ENCODE measurements around the gene MACROD2.

The MACROD2 gene

DNA sequence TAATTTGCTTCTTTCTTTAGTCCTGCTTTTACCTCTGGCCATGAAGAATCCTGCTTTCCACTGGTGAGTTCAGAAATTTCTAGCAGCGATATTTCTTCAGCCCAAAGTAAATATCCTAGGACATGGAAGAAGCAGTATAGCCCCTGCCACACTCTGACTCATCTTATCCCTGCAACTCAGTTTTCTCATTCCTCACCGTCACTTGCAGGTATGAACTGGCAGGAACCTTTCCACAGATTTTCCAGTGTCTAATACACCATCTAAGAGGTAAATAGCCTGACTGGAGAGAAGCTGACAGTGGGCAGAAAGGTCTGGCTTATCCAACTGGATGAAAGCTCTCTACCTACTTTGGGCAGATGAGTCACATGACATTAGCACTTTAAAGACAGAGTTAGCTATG is 1158.8 kb downstream of the MACROD2 start:
- Mint-ChIP-seq H3K9me3 (peaks cover 8% of the 10 kb centered on the region), H3K4me3 (no peak overlapping the region), H3K36me3 (peaks cover 2% of the 10 kb centered on the region), H3K4me1 (no peaks in the 10 kb centered on the region), H3K27me3 (peaks cover 7% of the 10 kb centered on the region), H3K27ac (no peak overlapping the region)
- ATAC-seq (ENCODE audit: low read depth): no peak
- no peak for DNase-seq (ENCODE audit: low spot score in 2 of 2)

GRCh38 chr20:15155848-15156401 is 1160.6 kb downstream of the MACROD2 start:
- Mint-ChIP-seq H3K4me1 (no peaks in the 10 kb centered on the region), H3K9me3 (peaks cover 6% of the 10 kb centered on the region), H3K27me3 (peaks cover 6% of the 10 kb centered on the region), H3K36me3 (peaks cover 3% of the 10 kb centered on the region), H3K4me3 (no peak overlapping the region), H3K27ac (no peak overlapping the region)
- DNase-seq (ENCODE audit: low spot score in 2 of 2): no peak
- ATAC-seq (ENCODE audit: low read depth): no peak

DNA sequence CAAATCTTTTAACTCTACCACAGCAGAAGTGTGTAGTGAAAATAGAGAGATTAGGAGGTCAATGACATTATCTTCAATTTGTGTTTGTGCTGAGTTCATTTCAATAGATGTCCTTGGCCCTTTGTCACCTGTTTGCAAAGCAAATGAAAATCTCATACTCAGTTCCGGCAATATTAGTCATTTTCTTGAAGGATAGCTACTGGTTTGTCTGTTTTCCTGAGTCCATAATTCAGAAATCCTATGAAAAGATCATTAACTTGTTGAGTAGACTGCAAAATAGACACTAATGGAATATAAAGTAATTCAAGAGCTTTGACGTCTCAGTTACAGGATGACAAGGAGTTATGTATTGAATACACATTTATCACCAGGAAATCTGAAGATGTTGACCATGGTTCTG is 1163.2 kb downstream of the MACROD2 start:
- peaks cover 1% of the 10 kb centered on the region for H3K9me3 Mint-ChIP-seq
- peaks cover 1% of the 10 kb centered on the region for H3K27me3 Mint-ChIP-seq
- H3K36me3 Mint-ChIP-seq: peaks cover 1% of the 10 kb centered on the region
- ATAC-seq (ENCODE audit: low read depth) (no peak), DNase-seq (ENCODE audit: low spot score in 2 of 2) (no peak)
- H3K4me1 Mint-ChIP-seq: peaks cover 4% of the 10 kb centered on the region
- H3K27ac Mint-ChIP-seq: no peak overlapping the region
- no peak overlapping the region for H3K4me3 Mint-ChIP-seq

DNA sequence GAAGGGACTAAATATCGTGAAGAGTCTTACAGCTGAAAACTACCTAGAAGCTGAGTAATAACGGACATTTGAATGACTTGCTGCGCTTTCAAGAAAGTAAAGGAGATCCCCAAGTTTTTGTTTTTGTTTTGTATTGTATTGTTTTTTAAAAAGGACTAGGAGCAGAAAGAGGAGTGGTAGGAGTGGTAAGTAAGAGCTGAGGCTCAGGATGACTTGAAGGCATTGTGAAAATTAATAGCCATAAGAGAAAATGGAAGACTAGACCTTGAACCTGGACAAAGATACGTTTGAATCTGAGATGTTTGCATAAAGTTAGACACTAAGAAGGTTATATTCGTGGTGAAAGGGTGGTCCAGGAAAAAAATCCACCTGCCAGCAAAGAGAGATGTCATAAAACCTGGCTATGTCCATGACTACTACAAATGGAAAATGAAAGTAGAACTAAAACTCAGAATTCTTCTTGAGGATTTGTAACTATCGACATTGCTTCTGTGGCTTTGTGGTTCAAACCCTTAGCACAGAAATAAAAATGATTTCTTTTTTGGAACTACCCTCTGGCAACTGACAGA is 1166.8 kb downstream of the MACROD2 start:
- Mint-ChIP-seq H3K4me3 (peak overlapping the region; percentile 88), H3K27ac (peak overlapping the region; percentile 65), H3K4me1 (peaks cover 4% of the 10 kb centered on the region), H3K27me3 (peaks cover 1% of the 10 kb centered on the region), H3K36me3 (peaks cover 1% of the 10 kb centered on the region), H3K9me3 (peaks cover 1% of the 10 kb centered on the region)
- ATAC-seq (ENCODE audit: low read depth): peak; percentile 69
- DNase-seq (ENCODE audit: low spot score in 2 of 2): no peak

- Mint-ChIP-seq H3K4me1 (peaks cover 4% of the 10 kb centered on the region), H3K4me3 (no peak overlapping the region), H3K9me3 (peaks cover 1% of the 10 kb centered on the region), H3K27me3 (peaks cover 1% of the 10 kb centered on the region), H3K36me3 (peaks cover 1% of the 10 kb centered on the region), H3K27ac (no peak overlapping the region)
- DNase-seq (ENCODE audit: low spot score in 2 of 2): no peak
- ATAC-seq (ENCODE audit: low read depth): no peak
Observed at GRCh38 chr20:15163632-15164031, 1168.3 kb downstream of the MACROD2 start.

DNA sequence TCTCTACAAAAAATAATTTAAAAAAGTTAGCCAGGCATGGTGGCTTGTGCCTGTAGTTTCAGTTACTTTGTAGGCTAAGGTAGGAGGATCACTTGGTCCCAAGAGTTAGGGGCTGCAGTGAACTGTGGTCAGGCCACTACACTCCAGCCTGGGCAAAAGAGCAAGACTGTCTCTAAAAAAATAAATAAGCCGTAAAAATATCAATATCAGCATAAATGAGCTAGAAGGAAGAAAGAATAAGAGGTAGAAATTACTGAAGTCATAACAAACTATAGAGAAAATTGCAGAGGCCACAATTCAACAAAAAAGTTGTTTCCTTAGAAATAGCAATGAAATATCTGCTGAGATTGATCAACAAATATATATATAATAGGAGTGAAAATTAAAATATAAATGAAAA is 1169.4 kb downstream of the MACROD2 start:
- Mint-ChIP-seq H3K27me3 (no peaks in the 10 kb centered on the region), H3K36me3 (no peaks in the 10 kb centered on the region), H3K9me3 (no peaks in the 10 kb centered on the region), H3K4me3 (no peak overlapping the region), H3K27ac (no peak overlapping the region), H3K4me1 (peaks cover 4% of the 10 kb centered on the region)
- ATAC-seq (ENCODE audit: low read depth): no peak
- DNase-seq (ENCODE audit: low spot score in 2 of 2): no peak

- no peak for DNase-seq (ENCODE audit: low spot score in 2 of 2)
- H3K9me3 Mint-ChIP-seq: no peaks in the 10 kb centered on the region
- H3K4me1 Mint-ChIP-seq: peaks cover 4% of the 10 kb centered on the region
- no peak overlapping the region for H3K4me3 Mint-ChIP-seq
- ATAC-seq (ENCODE audit: low read depth): no peak
- H3K27ac Mint-ChIP-seq: no peak overlapping the region
- no peaks in the 10 kb centered on the region for H3K36me3 Mint-ChIP-seq
- H3K27me3 Mint-ChIP-seq: peaks cover 5% of the 10 kb centered on the region
Observed at GRCh38 chr20:15166744-15167143, 1171.4 kb downstream of the MACROD2 start.

DNA sequence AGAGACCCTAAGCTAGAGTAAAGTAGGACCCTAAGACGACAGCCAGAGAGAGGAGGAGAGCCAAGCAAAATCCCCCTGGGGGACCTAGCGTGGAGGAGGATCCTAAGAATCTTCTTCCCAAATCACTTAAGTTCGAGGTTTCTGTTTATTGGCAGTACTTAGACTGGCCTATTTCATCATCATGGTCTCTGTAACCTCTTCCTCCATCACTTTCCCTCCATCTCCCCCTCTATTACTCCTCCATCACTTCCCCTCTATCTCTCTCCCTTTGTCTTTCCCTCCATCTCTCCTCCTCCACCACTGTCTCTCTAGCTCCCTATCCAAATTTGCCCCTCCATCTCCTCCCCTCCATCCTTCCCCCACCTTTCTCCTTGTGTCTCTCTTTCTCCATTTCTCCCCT is 1175.7 kb downstream of the MACROD2 start:
- Mint-ChIP-seq H3K4me3 (no peak overlapping the region), H3K36me3 (no peaks in the 10 kb centered on the region), H3K4me1 (no peaks in the 10 kb centered on the region), H3K27ac (no peak overlapping the region), H3K9me3 (no peaks in the 10 kb centered on the region), H3K27me3 (peaks cover 5% of the 10 kb centered on the region)
- DNase-seq (ENCODE audit: low spot score in 2 of 2): no peak
- ATAC-seq (ENCODE audit: low read depth): no peak

DNA sequence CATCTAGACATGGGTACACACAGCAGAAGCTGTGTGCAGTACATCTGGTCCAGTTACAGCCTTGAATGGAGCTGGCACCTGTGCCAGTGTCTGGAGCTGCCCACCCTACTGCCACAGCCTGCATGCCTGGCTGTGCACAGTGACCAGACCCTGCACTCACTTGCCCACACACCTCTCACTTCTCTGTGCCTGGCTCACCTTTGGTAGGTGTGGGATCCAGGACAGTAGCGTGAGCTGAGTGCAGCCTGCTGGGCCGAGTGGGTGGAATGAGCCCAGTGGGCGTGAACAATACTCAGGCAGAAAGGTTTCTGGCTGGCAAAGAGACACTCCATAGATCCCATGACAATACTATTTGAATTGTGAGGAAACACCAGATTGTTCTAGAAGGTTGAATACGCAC is 1181.6 kb downstream of the MACROD2 start:
- Mint-ChIP-seq H3K4me3 (no peak overlapping the region), H3K36me3 (peaks cover 1% of the 10 kb centered on the region), H3K4me1 (no peaks in the 10 kb centered on the region), H3K27me3 (no peaks in the 10 kb centered on the region), H3K27ac (no peak overlapping the region), H3K9me3 (peaks cover 3% of the 10 kb centered on the region)
- ATAC-seq (ENCODE audit: low read depth) (no peak), DNase-seq (ENCODE audit: low spot score in 2 of 2) (no peak)

- Mint-ChIP-seq H3K27ac (no peak overlapping the region), H3K27me3 (no peaks in the 10 kb centered on the region), H3K9me3 (peaks cover 3% of the 10 kb centered on the region), H3K4me1 (no peaks in the 10 kb centered on the region), H3K36me3 (peaks cover 1% of the 10 kb centered on the region), H3K4me3 (no peak overlapping the region)
- ATAC-seq (ENCODE audit: low read depth): no peak
- no peak for DNase-seq (ENCODE audit: low spot score in 2 of 2)
Observed at GRCh38 chr20:15178581-15178980, 1183.3 kb downstream of the MACROD2 start.

DNA sequence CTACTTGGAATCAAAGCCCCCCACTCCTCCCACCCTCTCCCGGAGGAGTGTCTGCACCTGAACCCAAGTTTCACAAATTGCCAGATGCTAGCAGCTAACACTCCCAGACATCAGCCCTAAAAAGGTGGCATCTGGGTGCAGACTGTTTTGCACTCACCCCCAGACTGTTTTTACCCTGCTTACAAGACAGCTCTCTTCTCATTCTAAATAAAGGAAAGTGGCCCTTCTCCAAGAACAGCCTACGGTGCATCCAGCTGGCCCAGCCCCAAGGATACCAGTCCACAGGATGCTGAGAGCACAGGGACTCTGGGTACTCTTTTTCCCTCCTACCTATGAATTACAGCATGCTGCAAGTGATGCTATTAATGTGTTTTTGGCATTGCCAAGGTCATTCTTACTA is 1184.1 kb downstream of the MACROD2 start:
- Mint-ChIP-seq H3K4me1 (no peaks in the 10 kb centered on the region), H3K27ac (no peak overlapping the region), H3K9me3 (peaks cover 3% of the 10 kb centered on the region), H3K27me3 (no peaks in the 10 kb centered on the region), H3K36me3 (peaks cover 1% of the 10 kb centered on the region), H3K4me3 (no peak overlapping the region)
- DNase-seq (ENCODE audit: low spot score in 2 of 2) (no peak), ATAC-seq (ENCODE audit: low read depth) (no peak)

DNA sequence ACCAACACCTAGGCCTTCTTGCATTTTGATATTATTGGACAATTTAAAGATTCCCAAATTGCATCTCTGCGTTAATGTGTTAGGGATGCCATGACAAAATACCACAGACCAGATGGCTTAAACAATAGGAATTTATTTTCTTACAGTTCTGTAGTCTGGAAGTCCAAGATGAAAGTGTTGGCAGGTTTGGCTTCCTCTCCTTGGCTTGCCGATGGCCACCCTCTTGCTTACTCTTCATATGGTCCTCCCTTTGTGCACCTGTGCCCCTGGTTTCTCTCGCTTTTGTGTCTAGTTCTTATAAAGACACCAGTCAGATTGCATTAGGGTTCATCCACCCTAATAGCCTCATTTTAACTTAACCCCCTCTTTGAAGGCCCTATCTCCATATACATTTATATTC is 1184.5 kb downstream of the MACROD2 start:
- ATAC-seq (ENCODE audit: low read depth): no peak
- Mint-ChIP-seq H3K4me1 (no peaks in the 10 kb centered on the region), H3K27me3 (no peaks in the 10 kb centered on the region), H3K4me3 (no peak overlapping the region), H3K36me3 (peaks cover 1% of the 10 kb centered on the region), H3K27ac (no peak overlapping the region), H3K9me3 (peaks cover 3% of the 10 kb centered on the region)
- no peak for DNase-seq (ENCODE audit: low spot score in 2 of 2)

- peaks cover 2% of the 10 kb centered on the region for H3K27me3 Mint-ChIP-seq
- H3K4me1 Mint-ChIP-seq: peaks cover 2% of the 10 kb centered on the region
- H3K9me3 Mint-ChIP-seq: no peaks in the 10 kb centered on the region
- ATAC-seq (ENCODE audit: low read depth) (no peak), DNase-seq (ENCODE audit: low spot score in 2 of 2) (no peak)
- H3K4me3 Mint-ChIP-seq: no peak overlapping the region
- H3K36me3 Mint-ChIP-seq: no peaks in the 10 kb centered on the region
- H3K27ac Mint-ChIP-seq: no peak overlapping the region
Observed at GRCh38 chr20:15185322-15185721, 1190.0 kb downstream of the MACROD2 start.

GRCh38 chr20:15185913-15186312 is 1190.6 kb downstream of the MACROD2 start:
- Mint-ChIP-seq H3K4me1 (peaks cover 2% of the 10 kb centered on the region), H3K9me3 (no peaks in the 10 kb centered on the region), H3K36me3 (no peaks in the 10 kb centered on the region), H3K27ac (no peak overlapping the region), H3K4me3 (no peak overlapping the region), H3K27me3 (peaks cover 5% of the 10 kb centered on the region)
- DNase-seq (ENCODE audit: low spot score in 2 of 2): no peak
- no peak for ATAC-seq (ENCODE audit: low read depth)

- Mint-ChIP-seq H3K36me3 (no peaks in the 10 kb centered on the region), H3K27ac (no peak overlapping the region), H3K27me3 (peaks cover 5% of the 10 kb centered on the region), H3K9me3 (no peaks in the 10 kb centered on the region), H3K4me1 (peaks cover 2% of the 10 kb centered on the region), H3K4me3 (no peak overlapping the region)
- ATAC-seq (ENCODE audit: low read depth): no peak
- DNase-seq (ENCODE audit: low spot score in 2 of 2): no peak
Observed at GRCh38 chr20:15187612-15188011, 1192.3 kb downstream of the MACROD2 start.
